HEK293T (cell line): ENCODE data around the gene LIN7B.

Experiments
- BHLHE40 ChIP-seq: fragments of 450-650 bp; IDR thresholded peaks from 2 replicates; pipeline ENCODE4 v1.6.1; 2016; ENCODE audit warnings: mild to moderate bottlenecking, moderate library complexity, borderline replicate concordance
- ELF4 ChIP-seq: fragments of 450-650 bp; IDR thresholded peaks from 2 replicates; pipeline ENCODE4 v1.6.1; 2017; ENCODE audit warnings: antibody characterized with exemption
- FOXA1 ChIP-seq: fragments of 450-650 bp; IDR thresholded peaks from 2 replicates; pipeline ENCODE4 v1.6.1; 2016; ENCODE audit warnings: mild to moderate bottlenecking
- FOXM1 ChIP-seq: fragments of 450-650 bp; IDR thresholded peaks from 2 replicates; pipeline ENCODE4 v1.6.1; 2017; ENCODE audit warnings: mild to moderate bottlenecking, borderline replicate concordance
- L3MBTL2 ChIP-seq: fragments of 450-650 bp; conservative IDR thresholded peaks from 2 replicates; pipeline ENCODE4 v1.6.1; 2016; ENCODE audit warnings: mild to moderate bottlenecking
- LEF1 ChIP-seq: fragments of 450-650 bp; IDR thresholded peaks from 2 replicates; pipeline ENCODE4 v1.6.1; 2017; ENCODE audit warnings: mild to moderate bottlenecking, borderline replicate concordance
- SUZ12 ChIP-seq: fragments of 450-650 bp; IDR thresholded peaks from 2 replicates; pipeline ENCODE4 v1.6.1; 2016; ENCODE audit warnings: mild to moderate bottlenecking
- ZNF384 ChIP-seq: fragments of 450-650 bp; IDR thresholded peaks from 2 replicates; pipeline ENCODE4 v1.6.1; 2016

DNA sequence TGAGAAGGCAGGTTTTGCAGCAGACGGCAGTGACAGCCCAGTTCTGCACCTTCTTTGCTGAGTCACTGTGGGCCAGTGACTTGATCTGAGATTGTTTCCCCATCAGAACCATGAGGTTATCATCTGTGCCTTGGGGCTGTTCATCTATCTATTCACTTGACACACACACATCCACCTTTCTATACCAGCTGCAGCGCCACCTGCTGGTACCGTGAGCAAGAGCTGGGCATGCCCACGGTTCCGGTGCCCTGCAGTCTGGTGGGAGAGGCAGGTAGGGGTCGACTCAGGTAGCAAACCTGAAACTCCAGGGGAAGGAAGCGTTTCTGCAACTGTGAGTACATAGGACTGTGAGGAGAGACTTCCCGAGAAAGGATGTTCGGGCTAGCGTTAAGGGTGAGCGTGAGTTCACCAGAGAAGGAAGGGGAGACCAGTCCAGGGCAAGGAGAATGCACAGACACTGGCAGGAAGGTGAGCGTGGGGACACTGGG, 7.5 kb upstream of the LIN7B start:
- TF ChIP-seq SUZ12: no peak
- TF ChIP-seq BHLHE40: no peak
- TF ChIP-seq ZNF384: no peak
- no peak for TF ChIP-seq FOXA1
- no peak for TF ChIP-seq FOXM1
- TF ChIP-seq ELF4: no peak
- no peak for TF ChIP-seq LEF1
- TF ChIP-seq L3MBTL2: no peak
